HL-60 (cell line): ENCODE data around the gene PRKCE.
A peak's percentile ranks its signal among the peaks of the same experiment; 100 is the strongest.

Source experiments
- DNase-seq, 2 experiments: peaks; one replicate each; pipeline ENCODE4 v3.0.0-alpha.2; 2010 to 2020; ENCODE audit warnings: low read depth in 1 of 2, low spot score in 1 of 2
- H3K27ac ChIP-seq: fragments of 250-450 bp; sonication (Bioruptor Pico); replicated peaks from 2 replicates; pipeline ENCODE4 v1.5.1; 2020; ENCODE audit warnings: mild to moderate bottlenecking, moderate library complexity
- H3K27me3 ChIP-seq: fragments of 250-450 bp; sonication (Bioruptor Pico); 2 replicates; pipeline ENCODE4 v1.5.1; 2021; ENCODE audit warnings: mild to moderate bottlenecking, moderate library complexity; ENCODE audit not compliant: insufficient read depth, poor library complexity, severe bottlenecking
- H3K4me3 ChIP-seq: replicated peaks from 2 replicates; pipeline ENCODE4 v1.5.1; 2011; ENCODE audit warnings: mild to moderate bottlenecking, control low read depth, low read length; ENCODE audit not compliant: insufficient read depth
- GABPA ChIP-seq: IDR thresholded peaks from 2 replicates; pipeline ENCODE4 v1.6.1; 2012; ENCODE audit warnings: low read depth
- POLR2AphosphoS5 ChIP-seq: IDR thresholded peaks from 2 replicates; pipeline ENCODE4 v1.6.1; 2012; ENCODE audit warnings: low read depth
- SPI1 ChIP-seq: IDR thresholded peaks from 2 replicates; pipeline ENCODE4 v1.6.1; 2012; ENCODE audit warnings: low read depth, mild to moderate bottlenecking, borderline replicate concordance
- TF ChIP-seq, protein P1 (sequence below): IDR thresholded peaks from one replicate; pipeline ENCODE4 v1.5.1; 2011; ENCODE audit warnings: low read length, control low read depth, inconsistent platforms; ENCODE audit not compliant: insufficient read depth
- TF ChIP-seq, protein P2 (sequence below): IDR thresholded peaks from 2 replicates; pipeline ENCODE4 v1.6.1; 2012; ENCODE audit warnings: low read depth; ENCODE audit not compliant: insufficient replicate concordance

The PRKCE gene

DNA sequence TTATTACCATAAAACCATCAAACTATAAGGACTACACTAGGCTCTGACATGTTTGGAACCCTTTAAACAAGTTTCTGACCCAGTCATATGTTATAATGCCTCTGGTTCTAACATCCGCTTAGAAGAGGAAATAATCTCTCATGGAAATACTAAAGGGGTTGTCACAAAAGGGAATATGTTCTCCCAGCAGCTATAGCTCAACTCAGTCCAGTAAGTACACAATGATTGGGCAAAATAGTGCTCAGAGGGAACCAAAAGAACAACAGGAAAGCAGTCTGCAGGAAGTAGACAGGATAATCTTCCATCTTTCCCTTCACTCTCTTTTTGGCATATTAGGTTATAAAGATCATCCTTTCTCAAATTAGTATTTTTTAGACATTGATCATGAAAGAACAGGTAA lies 44.7 kb upstream of the PRKCE start:
- DNase-seq = no peak
- H3K27ac ChIP-seq = no peak overlapping the region
- H3K27me3 ChIP-seq = no peaks in the 10 kb centered on the region
- no peak for TF ChIP-seq GABPA
- TF ChIP-seq, protein P1, sequence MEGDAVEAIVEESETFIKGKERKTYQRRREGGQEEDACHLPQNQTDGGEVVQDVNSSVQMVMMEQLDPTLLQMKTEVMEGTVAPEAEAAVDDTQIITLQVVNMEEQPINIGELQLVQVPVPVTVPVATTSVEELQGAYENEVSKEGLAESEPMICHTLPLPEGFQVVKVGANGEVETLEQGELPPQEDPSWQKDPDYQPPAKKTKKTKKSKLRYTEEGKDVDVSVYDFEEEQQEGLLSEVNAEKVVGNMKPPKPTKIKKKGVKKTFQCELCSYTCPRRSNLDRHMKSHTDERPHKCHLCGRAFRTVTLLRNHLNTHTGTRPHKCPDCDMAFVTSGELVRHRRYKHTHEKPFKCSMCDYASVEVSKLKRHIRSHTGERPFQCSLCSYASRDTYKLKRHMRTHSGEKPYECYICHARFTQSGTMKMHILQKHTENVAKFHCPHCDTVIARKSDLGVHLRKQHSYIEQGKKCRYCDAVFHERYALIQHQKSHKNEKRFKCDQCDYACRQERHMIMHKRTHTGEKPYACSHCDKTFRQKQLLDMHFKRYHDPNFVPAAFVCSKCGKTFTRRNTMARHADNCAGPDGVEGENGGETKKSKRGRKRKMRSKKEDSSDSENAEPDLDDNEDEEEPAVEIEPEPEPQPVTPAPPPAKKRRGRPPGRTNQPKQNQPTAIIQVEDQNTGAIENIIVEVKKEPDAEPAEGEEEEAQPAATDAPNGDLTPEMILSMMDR = no peak
- TF ChIP-seq POLR2AphosphoS5 = no peak
- TF ChIP-seq SPI1 = no peak
- TF ChIP-seq, protein P2, sequence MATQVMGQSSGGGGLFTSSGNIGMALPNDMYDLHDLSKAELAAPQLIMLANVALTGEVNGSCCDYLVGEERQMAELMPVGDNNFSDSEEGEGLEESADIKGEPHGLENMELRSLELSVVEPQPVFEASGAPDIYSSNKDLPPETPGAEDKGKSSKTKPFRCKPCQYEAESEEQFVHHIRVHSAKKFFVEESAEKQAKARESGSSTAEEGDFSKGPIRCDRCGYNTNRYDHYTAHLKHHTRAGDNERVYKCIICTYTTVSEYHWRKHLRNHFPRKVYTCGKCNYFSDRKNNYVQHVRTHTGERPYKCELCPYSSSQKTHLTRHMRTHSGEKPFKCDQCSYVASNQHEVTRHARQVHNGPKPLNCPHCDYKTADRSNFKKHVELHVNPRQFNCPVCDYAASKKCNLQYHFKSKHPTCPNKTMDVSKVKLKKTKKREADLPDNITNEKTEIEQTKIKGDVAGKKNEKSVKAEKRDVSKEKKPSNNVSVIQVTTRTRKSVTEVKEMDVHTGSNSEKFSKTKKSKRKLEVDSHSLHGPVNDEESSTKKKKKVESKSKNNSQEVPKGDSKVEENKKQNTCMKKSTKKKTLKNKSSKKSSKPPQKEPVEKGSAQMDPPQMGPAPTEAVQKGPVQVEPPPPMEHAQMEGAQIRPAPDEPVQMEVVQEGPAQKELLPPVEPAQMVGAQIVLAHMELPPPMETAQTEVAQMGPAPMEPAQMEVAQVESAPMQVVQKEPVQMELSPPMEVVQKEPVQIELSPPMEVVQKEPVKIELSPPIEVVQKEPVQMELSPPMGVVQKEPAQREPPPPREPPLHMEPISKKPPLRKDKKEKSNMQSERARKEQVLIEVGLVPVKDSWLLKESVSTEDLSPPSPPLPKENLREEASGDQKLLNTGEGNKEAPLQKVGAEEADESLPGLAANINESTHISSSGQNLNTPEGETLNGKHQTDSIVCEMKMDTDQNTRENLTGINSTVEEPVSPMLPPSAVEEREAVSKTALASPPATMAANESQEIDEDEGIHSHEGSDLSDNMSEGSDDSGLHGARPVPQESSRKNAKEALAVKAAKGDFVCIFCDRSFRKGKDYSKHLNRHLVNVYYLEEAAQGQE = no peak
- H3K4me3 ChIP-seq = no peak overlapping the region

DNA sequence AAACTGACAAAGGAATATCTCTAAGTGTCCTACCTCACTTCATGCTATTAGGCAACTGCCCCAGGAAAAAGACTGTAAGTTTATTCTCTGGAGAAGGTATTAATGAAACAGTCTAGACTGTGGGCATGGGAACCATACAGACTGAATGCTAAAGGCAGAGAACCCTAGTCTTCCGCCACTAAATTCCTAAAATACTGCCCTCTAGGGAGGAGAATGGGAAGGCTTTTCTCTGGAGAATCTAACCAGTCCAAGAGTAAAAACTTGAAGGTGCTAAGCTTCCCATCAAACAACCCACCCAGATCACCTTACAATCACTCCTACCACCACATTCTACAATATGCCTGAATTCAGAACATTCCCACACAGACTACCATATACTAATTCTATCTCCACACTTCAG lies 43.8 kb upstream of the PRKCE start:
- no peak for DNase-seq

DNA sequence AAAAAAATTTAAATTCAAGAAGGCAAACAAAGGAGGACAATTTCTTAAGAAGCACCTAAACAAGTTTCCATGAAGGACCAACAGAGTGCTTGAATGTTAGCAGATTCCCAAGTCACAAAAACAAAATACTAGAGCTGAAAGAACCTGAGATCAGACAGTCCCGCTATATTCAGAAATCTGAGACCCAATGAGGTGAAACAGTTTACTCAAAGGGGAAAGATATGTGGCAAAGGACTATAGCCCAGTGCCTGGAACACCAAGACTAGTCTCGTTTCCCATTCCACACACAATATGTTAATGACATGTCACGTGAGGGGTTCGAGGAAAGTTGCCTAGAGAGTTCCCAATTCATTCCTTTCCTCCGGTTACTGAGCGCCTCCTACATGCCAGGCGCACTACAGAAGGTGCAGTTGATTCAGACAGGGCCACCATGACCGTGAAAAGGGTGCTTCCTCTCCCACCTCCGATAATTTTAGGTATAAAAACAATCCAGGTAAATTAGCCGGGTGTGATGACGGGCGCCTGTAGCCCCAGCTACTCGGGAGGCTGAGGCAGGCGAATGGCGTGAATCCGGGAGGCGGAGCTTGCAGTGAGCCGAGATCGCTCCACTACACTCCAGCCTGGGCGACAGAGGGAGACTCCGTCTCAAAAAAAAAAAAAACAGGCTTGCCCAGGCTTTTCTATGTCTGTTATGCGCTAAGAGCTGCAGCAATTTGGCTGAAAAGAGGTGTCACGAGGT lies 41.0 kb upstream of the PRKCE start:
- DNase-seq = peak; percentile 67 to 70
- Histone ChIP-seq H3K27ac (peak overlapping the region; percentile 84), H3K4me3 (peak overlapping the region; percentile 86), H3K27me3 (no peaks in the 10 kb centered on the region)
- TF ChIP-seq, protein P2 = no peak
- peak; percentile 45; the same call in 1 of the 2 replicates for TF ChIP-seq POLR2AphosphoS5

More for the DNA sequence above, 43.8 kb upstream of the PRKCE start:
- TF ChIP-seq, protein P1 = no peak
- TF ChIP-seq GABPA = no peak
- TF ChIP-seq POLR2AphosphoS5 = no peak
- no peak for TF ChIP-seq SPI1
- TF ChIP-seq, protein P2 = no peak
- no peak overlapping the region for H3K4me3 ChIP-seq
- no peak overlapping the region for H3K27ac ChIP-seq
- no peaks in the 10 kb centered on the region for H3K27me3 ChIP-seq
